Fibroblast of lung (primary cell): ENCODE data around the gene CCDC86.

Source experiments
- CTCF ChIP-seq, 2 donors: IDR thresholded peaks in 1 of 2; conservative IDR thresholded peaks in 1 of 2; 1 replicate in 1 of 2; 2 replicates in 1 of 2; pipeline ENCODE4 v1.5.1; 2011 to 2012; ENCODE audit warnings: low read length in 2 of 2, control low read depth in 1 of 2, inconsistent platforms in 1 of 2, low read depth in 1 of 2, mild to moderate bottlenecking in 1 of 2
- EZH2 ChIP-seq: IDR thresholded peaks from 2 replicates; pipeline ENCODE4 v1.5.1; 2012; ENCODE audit warnings: low read length, control low read depth, mild to moderate bottlenecking; ENCODE audit errors: missing control alignments

GRCh38 chr11:60844870-60845221, 2.9 kb downstream of the CCDC86 start:
- TF ChIP-seq CTCF (conservative IDR thresholded peaks at IDR 0.05 in 1 of 2, IDR thresholded peaks at IDR 0.05 in 1 of 2; ENCODE audit: low read depth in 1 of 2, low read length in 2 of 2) (no peak), EZH2 (no peak)
